Measurements from ENCODE around the gene SP7.
A peak's percentile ranks its signal among the peaks of the same experiment; 100 is the strongest.
"Not testable (repeated sequence)": the region's sequence is repeated elsewhere in the genome, so short reads cannot be mapped to it uniquely, and the experiment has no call there.

Gene SP7

GRCh38 chr12:53320352-53321195 lies 15.6 kb downstream of the SP7 start:
- DNase-seq (ENCODE audit: low spot score), result no peak

- DNase-seq (ENCODE audit: low spot score), result no peak
Observed at GRCh38 chr12:53313996-53314395, 22.2 kb downstream of the SP7 start.

GRCh38 chr12:53308276-53308675 lies 27.9 kb downstream of the SP7 start:
- no peak for DNase-seq (ENCODE audit: low spot score)

GRCh38 chr12:53306826-53307225 lies 29.3 kb downstream of the SP7 start:
- DNase-seq (ENCODE audit: low spot score), result no peak

GRCh38 chr12:53302903-53303302 lies 33.3 kb downstream of the SP7 start:
- no peak for DNase-seq (ENCODE audit: low spot score)

- no peak for DNase-seq (ENCODE audit: low spot score)
Observed at GRCh38 chr12:53300187-53300586, 36.0 kb downstream of the SP7 start.

- peak; percentile 90 for DNase-seq (ENCODE audit: low spot score)
Observed at GRCh38 chr12:53299454-53300180, 36.5 kb downstream of the SP7 start, which contains the start of gene MYG1. Gene MYG1, plus strand, starts transcription at chr12:53299695. Its CDS starts 43 bp downstream, at chr12:53299738.

- no peak for DNase-seq (ENCODE audit: low spot score)
Observed at GRCh38 chr12:53299101-53299453, 37.1 kb downstream of the SP7 start.

GRCh38 chr12:53298164-53298563 lies 38.0 kb downstream of the SP7 start:
- DNase-seq (ENCODE audit: low spot score), result no peak

GRCh38 chr12:53297106-53297505 lies 39.0 kb downstream of the SP7 start:
- not testable (repeated sequence) for DNase-seq (ENCODE audit: low spot score)

- DNase-seq (ENCODE audit: low spot score), result no peak
Observed at GRCh38 chr12:53295891-53296219, 40.3 kb downstream of the SP7 start.

- peak; percentile 90 for DNase-seq (ENCODE audit: low spot score)
Observed at GRCh38 chr12:53295070-53295890, 40.9 kb downstream of the SP7 start, which contains the start of gene PFDN5. Gene PFDN5, plus strand, starts transcription at chr12:53295542. Its CDS starts 26 bp downstream, at chr12:53295568.

- DNase-seq (ENCODE audit: low spot score), result no peak
Observed at GRCh38 chr12:53292426-53292825, 43.7 kb downstream of the SP7 start.

GRCh38 chr12:53290661-53291060 lies 45.5 kb downstream of the SP7 start:
- no peak for DNase-seq (ENCODE audit: low spot score)

- no peak for DNase-seq (ENCODE audit: low spot score)
Observed at GRCh38 chr12:53289891-53290290, 46.3 kb downstream of the SP7 start.

- DNase-seq (ENCODE audit: low spot score), result no peak
Observed at GRCh38 chr12:53288322-53288721, 47.8 kb downstream of the SP7 start.

- DNase-seq (ENCODE audit: low spot score), result no peak
Observed at GRCh38 chr12:53287741-53288216, 48.4 kb downstream of the SP7 start.

GRCh38 chr12:53286448-53286847 lies 49.7 kb downstream of the SP7 start:
- DNase-seq (ENCODE audit: low spot score), result no peak

GRCh38 chr12:53279888-53280498 lies 56.2 kb downstream of the SP7 start:
- DNase-seq (ENCODE audit: low spot score), result no peak

GRCh38 chr12:53279283-53279869 lies 56.8 kb downstream of the SP7 start:
- DNase-seq (ENCODE audit: low spot score), result no peak

- no peak for DNase-seq (ENCODE audit: low spot score)
Observed at GRCh38 chr12:53277981-53278380, 58.2 kb downstream of the SP7 start.

All from left forelimb (tissue), 1 donor.